Loucy (cell line): ENCODE results near the gene FUBP1.

ENCODE experiments used
- CTCF ChIP-seq: fragments of 200-600 bp; sonication (generic); conservative IDR thresholded peaks from 2 replicates; pipeline ENCODE4 v1.5.1; 2014; ENCODE audit warnings: mild to moderate bottlenecking, antibody characterized with exemption, low read length
- EZH2phosphoT487 ChIP-seq: fragments of 200-600 bp; IDR thresholded peaks from 2 replicates; pipeline ENCODE4 v1.6.1; 2018; ENCODE audit warnings: antibody characterized with exemption, mild to moderate bottlenecking, moderate library complexity, borderline replicate concordance

GRCh38 chr1:78011050-78011449 is 32.2 kb upstream of the FUBP1 start:
- TF ChIP-seq CTCF (no peak), EZH2phosphoT487 (no peak)
